CD4-positive, alpha-beta T cell (primary cell): ENCODE measurements around the gene PWP1. TPM values are rescaled to one million over a fixed set of nuclear protein-coding genes. Genes with fewer than 3 reads are reported as not detected.

ENCODE experiments used
- ATAC-seq: fragments of 200-7000 bp; cut with Tn5 transposase; one replicate; pipeline ENCODE4 v1.10.0; 2022; ENCODE audit warnings: mild to moderate bottlenecking; ENCODE audit not compliant: poor library complexity
- CTCF ChIA-PET: fragments of 350-600 bp; sonication (Branson Sonifier 250); formaldehyde crosslinking; loops from one replicate; lab custom pipeline; 2021; ENCODE audit warnings: antibody characterized with exemption, inconsistent platforms; lab: Charles Lee
- POLR2A ChIA-PET: fragments of 350-600 bp; sonication (Branson Sonifier 250); formaldehyde crosslinking; loops from one replicate; lab custom pipeline; 2021; ENCODE audit warnings: antibody characterized with exemption, inconsistent platforms; lab: Charles Lee
- DNase-seq, 14 experiments: peaks; one replicate each; pipeline ENCODE4 v3.0.0-alpha.2; 2013 to 2020; ENCODE audit warnings: mixed read lengths in 2 of 14
- H3K27ac ChIP-seq, 2 donors: one replicate each; pipeline versions ENCODE4 v1.5.1 to v1.7.0; 2013; ENCODE audit warnings: low read length in 2 of 2, low read depth in 1 of 2, mild to moderate bottlenecking in 1 of 2
- H3K27me3 ChIP-seq, 2 experiments: 1 replicate in 1 of 2; 2 replicates in 1 of 2; pipeline versions ENCODE4 v1.6.1 to v1.7.0; 2013; ENCODE audit warnings: low read length in 2 of 2, control low read depth in 1 of 2, mild to moderate bottlenecking in 1 of 2, moderate library complexity in 1 of 2; ENCODE audit not compliant: insufficient read depth in 2 of 2, control insufficient read depth in 1 of 2
- H3K36me3 ChIP-seq: one replicate; pipeline ENCODE4 v1.6.1; 2013; ENCODE audit warnings: low read length, control low read depth; ENCODE audit not compliant: insufficient read depth
- H3K4me1 ChIP-seq: one replicate; pipeline ENCODE4 v1.6.1; 2013; ENCODE audit warnings: low read length, control low read depth; ENCODE audit not compliant: insufficient read depth
- H3K4me3 ChIP-seq: one replicate; pipeline ENCODE4 v1.5.1; 2013; ENCODE audit warnings: mild to moderate bottlenecking, low read length, moderate library complexity
- H3K9me3 ChIP-seq, 2 experiments: 1 replicate in 1 of 2; 2 replicates in 1 of 2; pipeline versions ENCODE4 v1.6.1 to v1.7.0; 2013; ENCODE audit warnings: low read length in 2 of 2, mild to moderate bottlenecking in 2 of 2, control low read depth in 1 of 2, moderate library complexity in 1 of 2; ENCODE audit not compliant: control insufficient read depth in 1 of 2, insufficient read depth in 1 of 2
- H3K27ac Mint-ChIP-seq: one replicate; pipeline ENCODE4 v1.8.0; 2020; ENCODE audit warnings: mixed read lengths
- H3K27me3 Mint-ChIP-seq: one replicate; pipeline ENCODE4 v1.8.0; 2021; ENCODE audit warnings: mixed read lengths
- H3K36me3 Mint-ChIP-seq: one replicate; pipeline ENCODE4 v1.8.0; 2021; ENCODE audit warnings: low read depth, mixed read lengths
- H3K4me1 Mint-ChIP-seq: one replicate; pipeline ENCODE4 v1.8.0; 2021; ENCODE audit warnings: low read depth, mixed read lengths
- H3K4me3 Mint-ChIP-seq: one replicate; pipeline ENCODE4 v1.8.0; 2020; ENCODE audit warnings: mild to moderate bottlenecking, mixed read lengths
- H3K9me3 Mint-ChIP-seq: one replicate; pipeline ENCODE4 v1.8.0; 2020; ENCODE audit warnings: mixed read lengths
- intact Hi-C, 2 experiments: fragments of 100-400 bp; cut with DNase I in 1 of 2; cut with micrococcal nuclease in 1 of 2; formaldehyde crosslinking; loops; one replicate each; pipeline versions ENCODE4 v1.15.1 to v1.9.0; 2023 to 2025; cut with DNase I, micrococcal nuclease
- total RNA-seq, 174 experiments: library from RNA in 2 of 174; stranded (reverse) in 2 of 174; gene quantifications; one replicate each; pipeline ENCODE4 v1.2.3 and lab custom pipeline; 2021 to 2026
- TF ChIP-seq, protein P1 (sequence below): fragments of 200-600 bp; IDR thresholded peaks from one replicate; pipeline ENCODE4 v1.8.0; 2022; ENCODE audit warnings: antibody characterized with exemption, mild to moderate bottlenecking

Gene PWP1
- total RNA-seq, 2 experiments from 2014 or later, result 24.1 to 24.2 TPM

DNA sequence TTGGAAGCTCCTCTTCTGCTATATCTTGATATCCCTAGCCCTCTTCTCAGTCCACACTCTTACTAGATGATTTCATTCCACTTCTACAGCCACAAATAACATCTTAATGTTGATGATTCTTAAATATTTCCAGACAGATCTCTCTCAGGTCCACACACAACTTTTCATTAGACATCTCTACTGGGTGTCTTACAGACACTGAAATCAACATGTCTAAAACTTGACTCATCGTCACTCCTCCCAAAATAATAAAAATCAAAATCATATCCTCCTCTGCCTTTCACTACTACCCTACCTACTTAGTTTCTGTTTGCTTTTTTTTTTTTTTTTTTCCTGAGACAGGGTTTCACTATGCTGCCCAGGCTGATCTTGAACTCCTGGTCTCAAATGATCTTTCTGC lies 63.5 kb downstream of the PWP1 start:
- ChIA-PET CTCF (no interaction called here), POLR2A (no interaction called here)
- no peaks in the 10 kb centered on the region for H3K27me3 ChIP-seq
- H3K4me3 ChIP-seq, result no peak overlapping the region
- peaks cover 13% of the 10 kb centered on the region for H3K4me1 ChIP-seq
- Mint-ChIP-seq H3K4me3 (no peak overlapping the region), H3K9me3 (no peaks in the 10 kb centered on the region), H3K4me1 (peaks cover 17% of the 10 kb centered on the region), H3K27ac (no peak overlapping the region), H3K36me3 (peaks cover 39% of the 10 kb centered on the region), H3K27me3 (no peaks in the 10 kb centered on the region)
- DNase-seq (no peak), ATAC-seq (no peak)
- TF ChIP-seq, protein P1, sequence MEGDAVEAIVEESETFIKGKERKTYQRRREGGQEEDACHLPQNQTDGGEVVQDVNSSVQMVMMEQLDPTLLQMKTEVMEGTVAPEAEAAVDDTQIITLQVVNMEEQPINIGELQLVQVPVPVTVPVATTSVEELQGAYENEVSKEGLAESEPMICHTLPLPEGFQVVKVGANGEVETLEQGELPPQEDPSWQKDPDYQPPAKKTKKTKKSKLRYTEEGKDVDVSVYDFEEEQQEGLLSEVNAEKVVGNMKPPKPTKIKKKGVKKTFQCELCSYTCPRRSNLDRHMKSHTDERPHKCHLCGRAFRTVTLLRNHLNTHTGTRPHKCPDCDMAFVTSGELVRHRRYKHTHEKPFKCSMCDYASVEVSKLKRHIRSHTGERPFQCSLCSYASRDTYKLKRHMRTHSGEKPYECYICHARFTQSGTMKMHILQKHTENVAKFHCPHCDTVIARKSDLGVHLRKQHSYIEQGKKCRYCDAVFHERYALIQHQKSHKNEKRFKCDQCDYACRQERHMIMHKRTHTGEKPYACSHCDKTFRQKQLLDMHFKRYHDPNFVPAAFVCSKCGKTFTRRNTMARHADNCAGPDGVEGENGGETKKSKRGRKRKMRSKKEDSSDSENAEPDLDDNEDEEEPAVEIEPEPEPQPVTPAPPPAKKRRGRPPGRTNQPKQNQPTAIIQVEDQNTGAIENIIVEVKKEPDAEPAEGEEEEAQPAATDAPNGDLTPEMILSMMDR, result no peak
- intact Hi-C loops, result no loop called here
- H3K9me3 ChIP-seq, result no peaks in the 10 kb centered on the region
- H3K27ac ChIP-seq, result no peak overlapping the region
- H3K36me3 ChIP-seq, result peaks cover 84% of the 10 kb centered on the region

DNA sequence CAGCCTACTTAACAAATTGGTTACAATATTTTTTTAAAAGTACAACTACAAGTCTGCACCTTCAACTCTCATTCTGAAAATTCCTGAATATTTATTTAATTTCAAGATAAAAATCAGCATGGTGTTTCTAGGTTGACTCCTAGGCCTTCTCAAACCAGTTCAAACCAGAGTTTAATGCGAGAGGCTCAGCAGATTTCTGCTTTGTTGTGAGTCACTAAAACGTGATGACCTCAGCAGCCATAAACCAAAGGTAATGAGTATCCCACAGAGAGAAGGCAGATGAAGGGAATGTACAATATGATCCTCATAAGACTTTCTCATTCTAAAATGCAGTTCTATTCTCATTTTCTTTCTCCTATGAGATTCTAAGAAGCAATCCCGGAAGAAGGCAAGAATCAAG lies 73.8 kb downstream of the PWP1 start:
- ChIA-PET POLR2A (interaction anchor here (0.6 kb wide), 1 partner anchor 17 kb away, joined by 3 read pairs; no protein-coding TSS in a partner anchor), CTCF (interaction anchor here (1.4 kb wide), 1 partner anchor 83 kb away, joined by 4 read pairs; no protein-coding TSS in a partner anchor)
- H3K36me3 ChIP-seq, result peaks cover 30% of the 10 kb centered on the region
- DNase-seq (peak in 4 of 14 experiments; percentile 15 to 53 (median 42)), ATAC-seq (no peak)
- H3K27me3 ChIP-seq, result no peaks in the 10 kb centered on the region
- Mint-ChIP-seq H3K27ac (peak overlapping the region; percentile 87), H3K27me3 (no peaks in the 10 kb centered on the region), H3K36me3 (peaks cover 35% of the 10 kb centered on the region), H3K4me1 (peaks cover 48% of the 10 kb centered on the region), H3K4me3 (peak overlapping the region; percentile 92), H3K9me3 (no peaks in the 10 kb centered on the region)
- TF ChIP-seq, protein P1, result no peak
- no peak overlapping the region for H3K27ac ChIP-seq
- H3K4me3 ChIP-seq, result peak overlapping the region; percentile 77
- H3K9me3 ChIP-seq, result peaks cover 0 to 4% of the 10 kb centered on the region in 2 experiments
- intact Hi-C loops, result loop anchor here in 1 of 2 experiments (10.0 kb wide), 1 partner anchor 775 kb away; the partner anchor contains the start of gene MTERF2
- peaks cover 26% of the 10 kb centered on the region for H3K4me1 ChIP-seq

DNA sequence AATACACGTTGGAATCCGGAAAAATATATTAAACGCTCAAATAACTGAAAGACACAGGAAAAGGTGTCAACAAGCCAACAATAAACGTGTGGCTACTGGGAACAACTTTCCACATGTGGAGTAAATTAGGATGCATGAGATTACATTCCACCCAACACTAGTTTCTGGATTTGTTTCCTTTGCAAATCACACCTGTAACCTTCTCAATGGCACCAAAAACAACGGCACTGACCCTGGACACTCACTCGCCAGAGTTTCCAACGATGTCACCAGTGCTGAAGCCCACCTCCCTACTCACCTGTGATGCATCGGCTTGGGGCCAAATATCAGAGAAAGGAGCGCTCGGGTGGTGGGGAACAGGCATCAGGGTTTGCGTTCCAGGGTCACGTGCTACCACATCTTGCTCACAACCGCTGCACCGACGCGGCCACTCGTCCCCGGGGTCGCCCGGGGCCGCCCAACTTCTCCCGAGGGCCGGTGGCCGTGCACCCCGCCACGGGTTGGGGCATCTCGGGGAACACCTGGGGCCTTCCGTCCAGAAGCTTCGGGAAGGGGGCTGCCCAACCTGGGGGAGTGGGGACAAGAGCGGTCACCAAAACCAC lies 74.7 kb downstream of the PWP1 start:
- H3K27me3 ChIP-seq, result no peaks in the 10 kb centered on the region
- H3K27ac ChIP-seq, result peak overlapping the region in 1 of 2 donors; percentile 24
- intact Hi-C loops, result loop anchor here (2.0 to 10.0 kb wide), 12 partner anchors 432 to 1952 kb away; partner anchors contain the start of genes FICD (in 2 of the 2), FAM222A (in 1 of the 2), ISCU (in 1 of the 2) and KCTD10 (in 1 of the 2)
- peak overlapping the region; percentile 77 for H3K4me3 ChIP-seq
- TF ChIP-seq, protein P1, result no peak
- peak overlapping the region; percentile 87 for H3K27ac Mint-ChIP-seq
- peak overlapping the region; percentile 92 for H3K4me3 Mint-ChIP-seq
- H3K4me1 ChIP-seq, result peaks cover 26% of the 10 kb centered on the region
- CTCF ChIA-PET, result interaction anchor here (1.4 kb wide), 1 partner anchor 84 kb away, joined by 4 read pairs; no protein-coding TSS in a partner anchor
- no peaks in the 10 kb centered on the region for H3K9me3 Mint-ChIP-seq
- H3K27me3 Mint-ChIP-seq, result no peaks in the 10 kb centered on the region
- peaks cover 0 to 4% of the 10 kb centered on the region in 2 experiments for H3K9me3 ChIP-seq
- H3K4me1 Mint-ChIP-seq, result peaks cover 48% of the 10 kb centered on the region
- peaks cover 24% of the 10 kb centered on the region for H3K36me3 ChIP-seq
- peaks cover 27% of the 10 kb centered on the region for H3K36me3 Mint-ChIP-seq
- peak in 12 of 14 experiments; percentile 3 to 62 (median 23) for DNase-seq
- POLR2A ChIA-PET, result interaction anchor here (0.6 to 1.0 kb wide), 2 partner anchors 18 to 75 kb away, joined by 3 to 4 read pairs; partner anchors contain the start of gene PWP1
- peak; percentile 23 for ATAC-seq
